22Rv1 (cell line): ENCODE measurements around the gene TMEM17.

Experiments used
- ZFX ChIP-seq: fragments of 450-650 bp; IDR thresholded peaks from 2 replicates; pipeline ENCODE4 v1.6.1; 2017; ENCODE audit warnings: antibody characterized with exemption, borderline replicate concordance
- TF ChIP-seq, protein P1 (sequence below): fragments of 450-650 bp; IDR thresholded peaks from 2 replicates; pipeline ENCODE4 v1.5.1; 2017; ENCODE audit warnings: mild to moderate bottlenecking

DNA sequence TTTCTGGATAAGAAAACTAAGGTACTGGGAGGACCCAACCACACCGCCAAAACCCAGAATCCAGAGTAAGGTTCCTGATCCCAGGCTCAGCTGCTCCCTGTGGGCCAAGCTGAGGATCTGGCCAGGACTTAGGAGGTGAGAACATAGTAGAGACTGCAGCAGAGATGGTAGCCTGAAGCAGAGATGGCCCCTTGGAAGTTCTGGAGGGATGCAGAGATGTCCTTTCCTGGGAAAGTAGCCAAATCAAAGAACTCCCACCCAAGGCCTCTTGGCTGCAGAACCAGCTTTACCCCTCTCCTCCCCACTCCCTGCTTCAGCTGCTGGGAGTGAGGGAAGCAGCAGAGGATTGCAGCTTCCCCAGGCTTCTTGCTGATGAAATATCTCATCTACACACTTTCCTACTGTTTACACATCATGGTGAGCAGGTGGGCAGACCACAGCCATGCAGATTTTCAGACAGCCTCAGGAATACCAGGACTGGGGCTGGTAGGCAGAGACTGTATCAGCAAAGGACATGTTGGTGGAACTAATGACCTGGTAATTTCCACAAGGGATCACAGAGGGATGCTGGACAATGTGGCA lies 32.7 kb downstream of the TMEM17 start:
- TF ChIP-seq, protein P1, sequence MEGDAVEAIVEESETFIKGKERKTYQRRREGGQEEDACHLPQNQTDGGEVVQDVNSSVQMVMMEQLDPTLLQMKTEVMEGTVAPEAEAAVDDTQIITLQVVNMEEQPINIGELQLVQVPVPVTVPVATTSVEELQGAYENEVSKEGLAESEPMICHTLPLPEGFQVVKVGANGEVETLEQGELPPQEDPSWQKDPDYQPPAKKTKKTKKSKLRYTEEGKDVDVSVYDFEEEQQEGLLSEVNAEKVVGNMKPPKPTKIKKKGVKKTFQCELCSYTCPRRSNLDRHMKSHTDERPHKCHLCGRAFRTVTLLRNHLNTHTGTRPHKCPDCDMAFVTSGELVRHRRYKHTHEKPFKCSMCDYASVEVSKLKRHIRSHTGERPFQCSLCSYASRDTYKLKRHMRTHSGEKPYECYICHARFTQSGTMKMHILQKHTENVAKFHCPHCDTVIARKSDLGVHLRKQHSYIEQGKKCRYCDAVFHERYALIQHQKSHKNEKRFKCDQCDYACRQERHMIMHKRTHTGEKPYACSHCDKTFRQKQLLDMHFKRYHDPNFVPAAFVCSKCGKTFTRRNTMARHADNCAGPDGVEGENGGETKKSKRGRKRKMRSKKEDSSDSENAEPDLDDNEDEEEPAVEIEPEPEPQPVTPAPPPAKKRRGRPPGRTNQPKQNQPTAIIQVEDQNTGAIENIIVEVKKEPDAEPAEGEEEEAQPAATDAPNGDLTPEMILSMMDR: no peak
- no peak for TF ChIP-seq ZFX
